Adrenal gland (tissue), 5 donors: Measurements from ENCODE around the gene OR1N1.

Experiments used
- CTCF ChIP-seq, 6 experiments: fragments of 450-650 bp in 4 of 6; fragments of 200-600 bp in 2 of 6; sonication (generic) in 1 of 6; IDR thresholded peaks; 1 replicate in 5 of 6; 2 replicates in 1 of 6; pipeline versions ENCODE4 v1.5.1 to v1.8.0; 2016 to 2021; ENCODE audit warnings: antibody characterized with exemption in 6 of 6, mild to moderate bottlenecking in 2 of 6, moderate library complexity in 1 of 6
- POLR2A ChIP-seq, 2 donors: fragments of 450-650 bp; IDR thresholded peaks; one replicate each; pipeline ENCODE4 v1.6.1; 2017; ENCODE audit warnings: antibody characterized with exemption in 2 of 2, mild to moderate bottlenecking in 2 of 2, moderate library complexity in 1 of 2
- donor health status: DM: no; HTN: no; CAD: no.

DNA sequence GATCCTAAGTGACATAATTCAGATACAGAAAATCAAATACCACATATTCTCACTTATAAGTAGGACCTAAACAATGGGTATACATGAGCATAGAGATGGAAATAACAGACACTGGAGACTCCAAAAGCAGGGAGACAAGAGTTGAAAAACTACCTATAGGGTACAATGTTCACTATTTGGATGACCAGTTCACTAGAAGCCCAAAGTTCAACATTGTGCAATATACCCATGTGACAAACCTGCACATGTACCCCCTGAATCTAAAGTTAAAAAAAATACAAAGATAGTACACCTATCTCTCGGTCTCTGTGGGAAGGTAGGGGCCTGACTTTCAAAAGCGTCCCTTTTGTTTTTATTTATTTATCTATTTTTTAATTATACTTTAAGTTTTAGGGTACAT is 11.7 kb upstream of the OR1N1 start:
- no peak for TF ChIP-seq CTCF (IDR thresholded peaks at IDR 0.05)
- no peak for TF ChIP-seq POLR2A (IDR thresholded peaks at IDR 0.05)
